Activated naive CD8-positive, alpha-beta T cell treated with anti-CD3 and anti-CD28 coated beads, Interleukin-2, amount 50 U/mL, for 16 hours (primary cell): ENCODE data around the gene ZNF334.

Experiments
- DNase-seq: peaks from one replicate; pipeline ENCODE4 v3.0.0-alpha.2; 2020; ENCODE audit warnings: low read depth, low spot score

Gene ZNF334

GRCh38 chr20:46487628-46488027 is 25.7 kb downstream of the ZNF334 start:
- DNase-seq = no peak

- no peak for DNase-seq
Observed at GRCh38 chr20:46485431-46485830, 27.9 kb downstream of the ZNF334 start.

GRCh38 chr20:46484954-46485353 is 28.4 kb downstream of the ZNF334 start:
- no peak for DNase-seq

- no peak for DNase-seq
Observed at GRCh38 chr20:46483879-46484278, 29.5 kb downstream of the ZNF334 start.

- no peak for DNase-seq
Observed at GRCh38 chr20:46482864-46483263, 30.5 kb downstream of the ZNF334 start.

DNA sequence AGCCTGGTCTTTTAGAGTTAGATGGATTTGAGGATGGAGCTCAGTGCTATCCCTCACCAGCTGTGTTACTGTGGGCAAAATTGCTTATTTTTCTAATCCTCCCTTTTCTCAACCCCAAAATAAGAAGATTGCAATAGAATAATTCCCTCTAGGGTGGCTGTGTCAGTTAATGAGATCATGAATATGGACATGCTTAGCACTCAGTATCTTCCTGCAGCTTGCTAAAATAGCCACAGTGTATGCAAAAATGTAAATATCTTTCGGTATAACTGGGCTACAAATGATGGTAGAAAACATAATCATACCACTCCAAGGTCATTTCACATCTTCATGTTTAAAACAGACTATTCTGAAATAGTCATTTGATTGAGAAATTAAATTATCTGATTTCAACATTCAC is 35.7 kb downstream of the ZNF334 start:
- no peak for DNase-seq

GRCh38 chr20:46477225-46477624 is 36.1 kb downstream of the ZNF334 start:
- DNase-seq = no peak

- no peak for DNase-seq
Observed at GRCh38 chr20:46468508-46468907, 44.9 kb downstream of the ZNF334 start.

- DNase-seq = no peak
Observed at GRCh38 chr20:46464451-46464850, 48.9 kb downstream of the ZNF334 start.

GRCh38 chr20:46463852-46464251 is 49.5 kb downstream of the ZNF334 start:
- no peak for DNase-seq

DNA sequence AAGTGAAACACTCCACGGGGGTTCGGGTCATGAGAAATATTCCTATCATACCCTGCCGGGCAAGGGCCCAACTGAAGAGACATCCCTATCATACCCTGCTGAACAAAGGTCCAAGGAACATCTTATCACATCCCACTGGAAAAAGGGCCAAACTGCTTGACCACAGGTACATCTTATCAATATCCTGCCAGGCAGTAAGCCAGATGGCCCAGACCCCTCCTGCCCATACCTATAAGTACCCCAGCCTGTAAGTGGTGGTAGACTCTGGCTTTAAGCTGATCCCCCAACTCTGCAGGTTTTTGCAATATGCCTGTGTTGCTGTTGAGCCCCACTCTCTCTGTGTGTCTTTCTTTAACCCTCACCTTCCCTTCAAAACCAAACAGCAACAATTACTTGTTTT is 51.6 kb downstream of the ZNF334 start:
- no peak for DNase-seq

GRCh38 chr20:46458866-46459750 is 54.3 kb downstream of the ZNF334 start:
- no peak for DNase-seq

DNA sequence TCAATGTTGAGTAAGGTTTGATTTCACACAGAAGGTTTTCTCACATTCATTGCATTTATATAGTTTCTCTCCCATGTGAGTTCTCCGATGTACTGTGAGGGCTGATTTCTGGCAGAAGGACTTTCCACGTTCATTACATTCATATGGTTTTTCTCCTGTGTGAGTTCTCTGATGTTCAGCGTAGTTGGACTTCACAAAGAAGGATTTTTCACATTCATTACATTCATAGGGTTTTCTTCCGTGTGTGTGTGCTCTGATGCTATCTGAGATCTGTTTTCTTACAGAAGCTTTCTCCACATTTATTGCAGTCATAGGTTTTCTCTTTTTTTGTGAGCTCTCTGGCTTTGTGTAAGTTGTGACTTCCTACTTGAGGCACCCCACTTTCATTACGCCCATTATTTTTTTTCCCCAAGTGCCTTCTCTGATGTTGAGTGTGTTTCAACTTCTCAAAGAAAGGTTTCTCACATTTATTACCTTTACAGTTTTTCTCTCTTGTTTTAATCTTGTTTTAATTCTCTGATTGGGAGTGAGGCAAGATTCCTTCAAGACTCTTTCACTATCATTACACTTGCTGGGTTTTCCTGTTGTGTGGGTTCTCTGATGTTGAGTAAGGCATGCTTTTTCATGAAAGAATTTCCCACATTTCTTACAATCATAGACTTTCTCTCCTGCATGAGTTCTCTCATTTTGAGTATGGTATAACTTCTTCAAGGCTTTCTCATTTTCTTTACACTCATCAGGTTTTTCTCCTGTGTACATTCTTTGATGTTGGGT is 56.9 kb downstream of the ZNF334 start:
- no peak for DNase-seq

GRCh38 chr20:46455729-46456128 is 57.6 kb downstream of the ZNF334 start:
- no peak for DNase-seq
